PFSK-1 (cell line): ENCODE measurements around the gene DNPEP.

Experiments
- FOXP2 ChIP-seq: optimal IDR thresholded peaks from 2 replicates; pipeline ENCODE3; 2011; ENCODE audit warnings: borderline replicate concordance, control low read depth, inconsistent platforms; ENCODE audit not compliant: insufficient read depth; ENCODE audit errors: extremely low read length, extremely low read depth
- POLR2AphosphoS5 ChIP-seq: IDR thresholded peaks from 2 replicates; pipeline ENCODE4 v1.6.1; 2012; ENCODE audit warnings: low read depth, mild to moderate bottlenecking, control low read depth, low read length, moderate library complexity
- SIN3A ChIP-seq: IDR thresholded peaks from 2 replicates; pipeline ENCODE4 v1.6.1; 2012; ENCODE audit warnings: mild to moderate bottlenecking, low read length, moderate library complexity, borderline replicate concordance; ENCODE audit not compliant: insufficient read depth
- TAF1 ChIP-seq: IDR thresholded peaks from 2 replicates; pipeline ENCODE4 v1.6.1; 2012; ENCODE audit warnings: low read length, control low read depth, borderline replicate concordance; ENCODE audit not compliant: insufficient read depth
- TF ChIP-seq, protein P1 (sequence below), 2 experiments: IDR thresholded peaks; 2 replicates each; pipeline versions ENCODE4 v1.6.1 to v1.8.0; 2011 to 2012; ENCODE audit warnings: low read depth in 2 of 2, low read length in 2 of 2, control low read depth in 1 of 2, inconsistent platforms in 1 of 2, mild to moderate bottlenecking in 1 of 2, moderate library complexity in 1 of 2; ENCODE audit not compliant: insufficient read depth in 1 of 2

The DNPEP gene

DNA sequence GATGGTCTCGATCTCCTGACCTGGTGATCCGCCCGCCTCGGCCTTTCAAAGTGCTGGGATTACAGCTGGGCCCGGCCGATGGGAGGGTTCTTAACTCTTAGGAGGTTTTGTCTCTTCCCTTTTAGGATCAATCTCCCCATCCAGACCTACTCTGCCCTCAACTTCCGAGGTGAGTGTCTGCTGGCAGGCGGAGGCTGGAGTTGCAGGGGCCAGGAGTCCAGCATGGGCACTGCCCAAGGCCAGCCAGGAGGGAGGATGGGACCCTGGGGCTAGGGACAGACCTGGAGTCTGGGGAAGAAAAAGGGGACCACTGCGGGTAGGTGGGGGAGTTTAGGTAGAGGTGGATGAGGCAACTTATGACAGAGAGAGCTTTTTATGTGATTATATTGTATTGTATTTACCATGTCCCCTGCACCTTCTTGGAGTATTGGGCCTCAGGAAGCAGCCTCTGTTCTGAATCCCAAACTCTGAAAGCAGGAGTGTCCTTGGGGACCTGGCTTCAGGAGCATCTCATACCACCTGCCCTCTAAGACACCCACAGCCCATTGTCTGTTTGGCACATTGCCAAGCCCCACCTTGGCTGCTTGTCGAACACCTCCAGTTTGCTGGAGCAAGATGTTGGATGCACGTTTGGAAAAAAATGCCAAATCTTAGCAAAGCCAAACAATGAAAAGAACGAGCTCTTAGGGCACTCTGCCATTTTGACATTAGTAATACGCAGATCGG, 36.1 kb upstream of the DNPEP start:
- TF ChIP-seq FOXP2 (no peak), TAF1 (no peak), POLR2AphosphoS5 (no peak), SIN3A (no peak)
- TF ChIP-seq, protein P1, sequence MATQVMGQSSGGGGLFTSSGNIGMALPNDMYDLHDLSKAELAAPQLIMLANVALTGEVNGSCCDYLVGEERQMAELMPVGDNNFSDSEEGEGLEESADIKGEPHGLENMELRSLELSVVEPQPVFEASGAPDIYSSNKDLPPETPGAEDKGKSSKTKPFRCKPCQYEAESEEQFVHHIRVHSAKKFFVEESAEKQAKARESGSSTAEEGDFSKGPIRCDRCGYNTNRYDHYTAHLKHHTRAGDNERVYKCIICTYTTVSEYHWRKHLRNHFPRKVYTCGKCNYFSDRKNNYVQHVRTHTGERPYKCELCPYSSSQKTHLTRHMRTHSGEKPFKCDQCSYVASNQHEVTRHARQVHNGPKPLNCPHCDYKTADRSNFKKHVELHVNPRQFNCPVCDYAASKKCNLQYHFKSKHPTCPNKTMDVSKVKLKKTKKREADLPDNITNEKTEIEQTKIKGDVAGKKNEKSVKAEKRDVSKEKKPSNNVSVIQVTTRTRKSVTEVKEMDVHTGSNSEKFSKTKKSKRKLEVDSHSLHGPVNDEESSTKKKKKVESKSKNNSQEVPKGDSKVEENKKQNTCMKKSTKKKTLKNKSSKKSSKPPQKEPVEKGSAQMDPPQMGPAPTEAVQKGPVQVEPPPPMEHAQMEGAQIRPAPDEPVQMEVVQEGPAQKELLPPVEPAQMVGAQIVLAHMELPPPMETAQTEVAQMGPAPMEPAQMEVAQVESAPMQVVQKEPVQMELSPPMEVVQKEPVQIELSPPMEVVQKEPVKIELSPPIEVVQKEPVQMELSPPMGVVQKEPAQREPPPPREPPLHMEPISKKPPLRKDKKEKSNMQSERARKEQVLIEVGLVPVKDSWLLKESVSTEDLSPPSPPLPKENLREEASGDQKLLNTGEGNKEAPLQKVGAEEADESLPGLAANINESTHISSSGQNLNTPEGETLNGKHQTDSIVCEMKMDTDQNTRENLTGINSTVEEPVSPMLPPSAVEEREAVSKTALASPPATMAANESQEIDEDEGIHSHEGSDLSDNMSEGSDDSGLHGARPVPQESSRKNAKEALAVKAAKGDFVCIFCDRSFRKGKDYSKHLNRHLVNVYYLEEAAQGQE (IDR thresholded peaks at IDR 0.05; ENCODE audit: insufficient read depth in 1 of 2, low read depth in 2 of 2, low read length in 2 of 2), result no peak

DNA sequence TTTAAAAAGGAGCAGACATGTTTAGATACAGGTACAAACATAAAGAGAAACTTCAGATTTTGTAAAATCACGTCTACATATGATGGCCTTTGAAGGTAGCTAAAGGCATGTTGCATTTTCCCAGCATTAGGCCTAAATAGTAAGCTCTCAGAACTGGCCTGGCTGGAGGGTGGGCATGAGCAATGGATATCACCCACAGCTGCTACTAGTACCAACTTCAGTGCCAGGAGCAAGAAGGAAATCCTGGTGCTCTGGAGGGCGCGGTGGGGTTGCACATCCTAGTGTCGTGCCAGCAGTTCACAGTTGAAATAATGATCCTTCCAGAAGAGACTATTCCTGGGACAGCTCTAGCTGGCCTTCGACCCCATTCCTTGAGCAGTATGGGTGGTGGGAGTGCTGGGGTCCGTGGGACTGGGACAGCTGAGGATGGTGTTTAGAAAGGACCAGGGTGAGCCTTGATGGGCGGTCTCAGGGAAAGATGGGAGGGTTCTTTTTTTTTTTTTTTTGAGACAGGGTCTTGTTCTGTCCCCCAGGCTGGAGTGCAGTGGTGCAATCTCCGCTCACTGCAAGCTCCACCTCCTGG, 35.3 kb upstream of the DNPEP start:
- TF ChIP-seq TAF1 (no peak), POLR2AphosphoS5 (no peak), FOXP2 (no peak)
- TF ChIP-seq, protein P1 (IDR thresholded peaks at IDR 0.05; ENCODE audit: insufficient read depth in 1 of 2, low read depth in 2 of 2, low read length in 2 of 2), result no peak

DNA sequence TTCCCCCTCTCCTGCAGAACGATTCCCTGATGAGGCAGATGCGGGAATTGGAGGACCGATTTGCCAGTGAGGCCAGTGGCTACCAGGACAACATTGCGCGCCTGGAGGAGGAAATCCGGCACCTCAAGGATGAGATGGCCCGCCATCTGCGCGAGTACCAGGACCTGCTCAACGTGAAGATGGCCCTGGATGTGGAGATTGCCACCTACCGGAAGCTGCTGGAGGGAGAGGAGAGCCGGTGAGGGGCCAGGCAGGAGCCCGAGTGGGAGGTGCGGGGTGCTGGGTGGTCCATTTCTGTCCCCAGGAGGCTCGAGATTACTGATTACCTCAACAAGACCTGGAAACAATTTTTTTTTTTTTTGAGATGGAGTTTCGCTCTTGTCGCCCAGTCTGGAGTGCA, 33.6 kb upstream of the DNPEP start:
- no peak for TF ChIP-seq POLR2AphosphoS5
- no peak for TF ChIP-seq FOXP2
- TF ChIP-seq, protein P1 (IDR thresholded peaks at IDR 0.05; ENCODE audit: insufficient read depth in 1 of 2, low read depth in 2 of 2, low read length in 2 of 2), result no peak
- no peak for TF ChIP-seq SIN3A
- TF ChIP-seq TAF1, result no peak

DNA sequence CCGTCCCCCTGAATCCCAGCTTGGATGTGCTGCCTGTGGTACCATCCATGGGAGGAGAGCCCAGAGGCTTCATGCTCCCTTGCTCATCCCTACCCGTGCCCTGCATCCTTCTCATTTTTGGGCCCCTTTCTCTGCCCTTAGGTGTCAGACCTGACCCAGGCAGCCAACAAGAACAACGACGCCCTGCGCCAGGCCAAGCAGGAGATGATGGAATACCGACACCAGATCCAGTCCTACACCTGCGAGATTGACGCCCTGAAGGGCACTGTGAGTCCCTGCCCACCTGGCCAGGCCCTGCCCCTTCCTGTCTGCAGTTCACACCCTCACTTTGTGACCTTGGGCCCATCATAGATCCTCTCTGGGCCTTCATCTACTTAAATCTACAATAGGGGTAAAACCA, 33.0 kb upstream of the DNPEP start:
- TF ChIP-seq TAF1 (no peak), POLR2AphosphoS5 (no peak), FOXP2 (no peak), SIN3A (no peak)
- TF ChIP-seq, protein P1 (IDR thresholded peaks at IDR 0.05; ENCODE audit: insufficient read depth in 1 of 2, low read depth in 2 of 2, low read length in 2 of 2), result no peak
